Tibial nerve (tissue), 4 donors: ENCODE results near the gene ARHGAP26.

ENCODE experiments used
- CTCF ChIP-seq, 5 experiments: fragments of 200-600 bp in 3 of 5; fragments of 450-650 bp in 2 of 5; sonication (generic) in 3 of 5; IDR thresholded peaks; one replicate each; pipeline ENCODE4 v1.5.1; 2016 to 2019; ENCODE audit warnings: antibody characterized with exemption in 5 of 5, mild to moderate bottlenecking in 3 of 5, moderate library complexity in 2 of 5
- EP300 ChIP-seq, 2 donors: sonication (generic); formaldehyde crosslinking; IDR thresholded peaks; one replicate each; pipeline ENCODE4 v1.6.1; 2017; ENCODE audit warnings: antibody characterized with exemption in 2 of 2, mild to moderate bottlenecking in 1 of 2
- POLR2A ChIP-seq, 2 donors: fragments of 450-650 bp; IDR thresholded peaks; one replicate each; pipeline ENCODE4 v1.6.1; 2017; ENCODE audit warnings: antibody characterized with exemption in 2 of 2, mild to moderate bottlenecking in 2 of 2, moderate library complexity in 2 of 2

GRCh38 chr5:142725231-142726187 is 44.7 kb upstream of the ARHGAP26 start:
- no peak for TF ChIP-seq CTCF (IDR thresholded peaks at IDR 0.05)
- TF ChIP-seq POLR2A (IDR thresholded peaks at IDR 0.05) = no peak
- no peak for TF ChIP-seq EP300 (IDR thresholded peaks at IDR 0.05)
